A549 treated with AZD9567 at 1 μM for 4 hours (cell line): ENCODE measurements around the gene TMEM139. TPM values are rescaled to one million over a fixed set of nuclear protein-coding genes. Genes with fewer than 3 reads are reported as not detected.

Source experiments
- total RNA-seq: library from RNA; stranded (reverse); fragments of 200-300 nt; extraction: Qiagen RNA extraction; gene quantifications from 5 replicates; pipeline ENCODE4 v1.2.3, GENCODE V29; 2022; ENCODE audit not compliant: insufficient read depth

TMEM139 gene
- 0.79 to 1.1 TPM (median 0.89 TPM) in 4 of 5 replicates, not detected in the other for total RNA-seq

GRCh38 chr7:143284591-143285469, at the start of gene TMEM139:
TSS of gene TMEM139 (plus strand) at chr7:143284958. CDS start at chr7:143285958, 1,000 bp downstream.

GRCh38 chr7:143263266-143264195, 21.2 kb upstream of the TMEM139 start, which contains the start of gene GSTK1:
TSS of gene GSTK1 (plus strand) at chr7:143263441. CDS start at chr7:143263514, 73 bp downstream.

GRCh38 chr7:143287935-143288826, 3.4 kb downstream of the TMEM139 start, which contains the start of gene CASP2:
TSS of gene CASP2 (plus strand) at chr7:143288351. CDS start at chr7:143288456, 105 bp downstream.

GRCh38 chr7:143315776-143316175, 31.0 kb downstream of the TMEM139 start, which contains the start of gene CLCN1:
TSS of gene CLCN1 (plus strand) at chr7:143316111. CDS start at chr7:143316213, 102 bp downstream.

Other genes starting within 250 kb of the TMEM139 start
- not detected in 5 replicates for gene OR6V1, start 232.6 kb upstream of the TMEM139 start, total RNA-seq
- 0.27 to 0.28 TPM in 2 of 5 replicates, not detected in the others for gene PIP, start 152.9 kb upstream of the TMEM139 start, total RNA-seq
- gene TAS2R39, start 101.5 kb upstream of the TMEM139 start, total RNA-seq: not detected in 5 replicates
- gene TAS2R40, start 62.9 kb upstream of the TMEM139 start, total RNA-seq: not detected in 5 replicates
- gene GSTK1, start 21.5 kb upstream of the TMEM139 start, total RNA-seq: 118 to 128 TPM (median 122 TPM) in 5 replicates
- gene CASP2, start 3.4 kb downstream of the TMEM139 start, total RNA-seq: 17.8 to 19.7 TPM (median 19.1 TPM) in 5 replicates
- 0.03 to 0.05 TPM (median 0.03 TPM) in 3 of 5 replicates, not detected in the others for gene CLCN1, start 31.2 kb downstream of the TMEM139 start, total RNA-seq
- gene FAM131B, start 77.8 kb downstream of the TMEM139 start, total RNA-seq: 0.26 to 0.41 TPM (median 0.37 TPM) in 4 of 5 replicates, not detected in the other
- 156 to 180 TPM (median 176 TPM) in 5 replicates for gene ZYX, start 96.4 kb downstream of the TMEM139 start, total RNA-seq
- gene EPHA1, start 123.9 kb downstream of the TMEM139 start, total RNA-seq: 0.03 to 0.05 TPM in 2 of 5 replicates, not detected in the others
- gene TAS2R60, start 158.5 kb downstream of the TMEM139 start, total RNA-seq: not detected in 5 replicates
- not detected in 5 replicates for gene TAS2R41, start 192.9 kb downstream of the TMEM139 start, total RNA-seq